Lung microvascular endothelial cell (primary cell): ENCODE measurements around the gene SPRR2E. TPM values are rescaled to one million over a fixed set of nuclear protein-coding genes. Genes with fewer than 3 reads are reported as not detected.
"Not testable (repeated sequence)": the region's sequence is repeated elsewhere in the genome, so short reads cannot be mapped to it uniquely, and the experiment has no call there.

Source experiments
- DNase-seq, 2 donors: peaks; one replicate each; pipeline versions ENCODE4 v3.0.0 to v3.0.0-alpha.2; 2010; ENCODE audit warnings: low read depth in 2 of 2
- total RNA-seq: library from RNA; depleted of rRNA; stranded (reverse); fragments of >200 nt; gene quantifications from 2 replicates; pipeline ENCODE4 v1.2.1, GENCODE V29; 2014

SPRR2E gene
- total RNA-seq = not detected in 2 replicates

GRCh38 chr1:153094426-153094825 is at the start of gene SPRR2E:
Gene SPRR2E (minus strand): TSS chr1:153094526. CDS start chr1:153093751, 775 bp downstream.
- DNase-seq = no peak

DNA sequence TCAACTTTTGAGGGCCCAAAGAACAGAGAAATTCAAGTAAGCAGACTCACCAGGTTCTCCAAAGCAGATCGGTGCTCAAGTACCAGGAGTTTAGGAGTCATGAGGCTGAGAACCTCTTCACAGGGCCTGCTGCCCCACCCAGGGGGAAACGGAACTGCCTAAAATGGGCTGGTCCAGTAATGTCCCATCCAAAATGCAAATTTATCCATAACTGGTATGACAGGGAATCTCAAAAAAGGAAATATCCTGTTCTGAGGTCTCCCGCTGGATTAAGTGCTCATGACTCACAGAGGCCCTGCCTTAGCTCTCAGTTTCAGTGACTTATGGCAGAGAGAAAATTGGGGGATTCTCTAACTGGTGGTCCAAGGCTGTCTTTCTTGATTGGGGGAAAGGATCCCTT is 47.1 kb upstream of the SPRR2E start:
- no peak for DNase-seq

DNA sequence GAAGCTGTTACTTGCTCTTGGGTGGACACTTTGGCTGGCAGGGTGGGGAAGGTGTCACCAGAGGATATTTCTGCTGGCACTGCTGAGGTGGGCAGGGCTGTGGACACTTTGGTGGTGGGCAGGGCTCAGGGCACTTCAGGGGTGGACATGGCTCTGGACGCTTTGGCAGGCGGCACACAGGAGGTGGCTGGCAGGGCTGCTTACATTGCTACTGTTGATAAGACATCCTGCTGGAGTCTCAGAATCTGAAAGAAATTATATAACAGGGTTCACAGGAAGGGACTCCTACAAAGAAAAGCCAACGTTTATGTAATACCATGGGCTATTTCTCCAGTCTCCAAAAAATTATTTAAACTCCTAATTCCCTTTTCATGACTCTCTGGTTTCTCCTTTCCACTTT is 46.2 kb upstream of the SPRR2E start:
- DNase-seq = no peak

- no peak for DNase-seq
Observed at GRCh38 chr1:153133743-153134142, 39.4 kb upstream of the SPRR2E start.

GRCh38 chr1:153133267-153133666 is 38.9 kb upstream of the SPRR2E start:
- no peak for DNase-seq

GRCh38 chr1:153128688-153129087 is 34.4 kb upstream of the SPRR2E start:
- not testable (repeated sequence) for DNase-seq

DNA sequence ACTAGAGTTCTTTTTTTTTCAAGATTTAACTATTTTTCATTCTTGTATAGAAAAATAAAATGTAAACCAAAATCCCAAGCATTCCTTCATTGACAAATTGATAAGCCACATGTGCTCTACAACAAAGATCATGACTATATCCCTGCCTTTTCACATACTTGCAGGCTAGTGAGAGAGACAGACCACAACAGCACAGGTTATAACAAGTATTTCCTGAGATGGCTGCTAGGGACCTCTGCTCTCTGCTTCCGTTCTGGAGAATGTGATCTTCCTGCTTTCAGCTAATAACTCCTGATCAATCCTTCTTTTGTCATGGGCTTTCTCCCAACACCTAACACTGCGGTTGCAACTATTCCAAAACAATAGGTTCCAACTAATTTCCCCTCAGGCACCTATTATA is 33.0 kb upstream of the SPRR2E start:
- DNase-seq = no peak

GRCh38 chr1:153125536-153125935 is 31.2 kb upstream of the SPRR2E start:
- DNase-seq = no peak

DNA sequence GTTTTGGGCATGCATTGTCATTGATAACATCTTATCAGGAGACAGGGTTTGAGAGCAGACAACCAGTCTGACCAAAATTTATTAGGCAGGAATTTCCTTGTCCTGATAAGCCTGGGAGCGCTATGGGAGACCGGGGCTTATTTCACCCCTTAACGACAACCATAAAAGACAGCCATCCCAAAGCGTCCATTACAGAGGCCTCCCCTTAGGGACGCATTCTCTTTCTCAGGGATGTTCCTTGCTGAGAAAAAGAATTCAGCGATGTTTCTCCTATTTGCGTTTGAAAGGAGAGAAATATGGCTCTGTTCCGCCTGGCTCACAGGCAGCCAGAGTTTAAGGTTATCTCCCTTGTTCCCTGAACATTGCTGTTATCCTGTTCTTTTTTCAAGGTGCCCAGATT is 29.5 kb upstream of the SPRR2E start:
- not testable (repeated sequence) for DNase-seq

DNA sequence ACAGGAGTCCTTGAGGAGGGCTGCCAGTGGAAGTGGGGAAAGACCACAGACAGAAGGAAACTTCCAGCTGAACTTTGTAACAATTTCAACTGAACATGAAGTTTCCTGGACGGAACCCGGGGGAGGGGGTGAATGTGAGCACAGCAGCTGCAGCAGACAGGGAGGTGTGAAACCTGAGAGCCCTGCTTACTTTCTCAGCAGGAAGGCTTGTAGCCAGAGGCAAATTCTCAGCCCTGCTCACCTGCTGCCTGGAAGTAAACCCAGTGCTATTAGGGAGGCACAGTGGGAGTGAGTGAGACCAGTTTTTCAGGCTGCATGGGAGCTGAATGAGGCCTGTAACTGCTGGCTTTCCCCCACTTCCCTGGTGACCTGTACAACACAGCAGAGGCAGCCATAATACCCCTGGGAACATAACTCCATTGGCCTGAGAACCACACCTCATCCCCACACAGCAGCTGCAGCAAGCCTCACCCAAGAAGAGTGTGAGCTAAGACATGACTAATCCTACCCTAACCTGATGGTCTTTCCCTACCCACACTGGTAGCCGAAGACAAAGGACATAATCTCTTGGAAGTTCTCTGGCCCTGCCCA is 28.6 kb upstream of the SPRR2E start:
- no peak for DNase-seq

GRCh38 chr1:153120945-153121344 is 26.6 kb upstream of the SPRR2E start:
- no peak for DNase-seq

DNA sequence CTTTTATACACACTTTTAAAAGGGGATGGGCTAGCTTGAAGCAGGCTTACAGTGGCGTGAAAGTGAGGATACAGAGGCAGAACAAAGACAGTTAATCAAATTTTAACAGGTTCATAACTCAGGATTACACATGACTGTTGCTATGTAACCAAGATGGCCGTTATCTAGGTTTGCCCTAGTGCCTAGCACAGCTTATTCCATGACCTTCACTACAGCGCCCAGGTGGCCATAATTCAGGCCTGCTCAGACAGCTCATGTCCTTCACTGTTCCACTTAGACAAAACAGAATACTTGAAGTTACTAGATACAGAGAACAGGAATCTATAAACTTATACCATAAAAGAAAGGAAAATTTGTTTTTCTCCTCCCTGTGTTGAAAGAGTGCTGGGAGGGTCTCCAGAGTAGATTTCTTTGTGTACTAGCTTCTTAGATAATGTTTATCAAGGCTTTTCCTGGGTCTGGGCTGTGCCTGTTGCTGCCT is 25.2 kb upstream of the SPRR2E start:
- no peak for DNase-seq

DNA sequence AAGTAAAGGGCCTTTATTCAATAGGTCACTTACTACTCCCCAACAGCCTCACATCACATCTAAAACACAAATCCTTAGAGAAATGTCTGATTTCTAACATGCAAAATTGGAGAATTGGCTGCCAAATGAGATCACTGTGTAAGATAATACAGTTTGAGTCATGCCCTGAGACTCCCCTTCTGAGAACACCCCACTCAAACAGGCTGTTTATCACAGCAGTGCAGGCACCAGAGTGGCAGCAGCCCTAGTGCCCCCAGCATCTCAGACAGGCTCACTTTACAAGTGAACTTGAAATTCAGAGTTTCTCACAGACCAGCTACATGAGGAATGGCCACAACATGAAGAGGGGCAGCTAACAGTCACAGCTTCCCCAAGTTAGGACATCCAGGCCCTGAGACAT is 20.9 kb upstream of the SPRR2E start:
- DNase-seq = not testable (repeated sequence)

- no peak for DNase-seq
Observed at GRCh38 chr1:153113416-153113815, 19.1 kb upstream of the SPRR2E start, which contains the start of gene SPRR2F. Gene SPRR2F (minus strand): TSS chr1:153113516. CDS start chr1:153112733, 783 bp downstream.

DNA sequence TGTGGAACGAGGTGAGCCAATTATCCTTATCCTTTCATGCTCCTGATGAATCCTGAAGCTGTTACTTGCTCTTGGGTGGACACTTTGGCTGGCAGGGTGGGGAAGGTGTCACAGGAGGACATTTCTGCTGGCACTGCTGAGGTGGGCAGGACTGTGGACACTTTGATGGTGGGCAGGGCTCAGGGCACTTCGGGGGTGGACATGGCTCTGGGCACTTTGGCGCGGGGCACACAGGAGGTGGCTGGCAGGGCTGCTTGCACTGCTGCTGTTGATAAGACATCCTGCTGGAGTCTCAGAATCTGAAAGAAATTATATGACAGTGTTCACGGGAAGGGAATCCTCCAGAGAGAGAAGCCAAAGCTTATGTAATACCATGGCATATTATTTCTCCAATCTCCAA is 18.1 kb upstream of the SPRR2E start:
- not testable (repeated sequence) for DNase-seq

DNA sequence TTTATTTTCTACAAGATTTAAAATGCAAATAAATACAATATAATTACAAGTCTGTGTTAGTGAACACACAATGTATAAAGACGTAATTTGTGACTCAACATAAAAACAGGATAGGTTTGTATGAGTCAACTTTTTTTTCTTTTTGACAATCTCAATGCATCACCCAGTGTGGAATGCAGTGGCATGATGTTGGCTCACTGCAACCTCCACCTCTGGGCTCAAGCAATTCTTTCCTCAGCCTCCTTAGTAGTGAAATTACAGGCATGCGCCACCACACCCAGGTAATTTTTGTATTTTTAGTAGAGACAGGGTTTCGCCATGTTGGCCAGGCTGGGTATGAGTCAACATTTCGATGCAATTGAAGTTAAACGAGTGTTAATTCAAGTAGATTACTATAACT is 5.9 kb upstream of the SPRR2E start:
- peak in 1 of 2 donors; percentile 51 for DNase-seq

DNA sequence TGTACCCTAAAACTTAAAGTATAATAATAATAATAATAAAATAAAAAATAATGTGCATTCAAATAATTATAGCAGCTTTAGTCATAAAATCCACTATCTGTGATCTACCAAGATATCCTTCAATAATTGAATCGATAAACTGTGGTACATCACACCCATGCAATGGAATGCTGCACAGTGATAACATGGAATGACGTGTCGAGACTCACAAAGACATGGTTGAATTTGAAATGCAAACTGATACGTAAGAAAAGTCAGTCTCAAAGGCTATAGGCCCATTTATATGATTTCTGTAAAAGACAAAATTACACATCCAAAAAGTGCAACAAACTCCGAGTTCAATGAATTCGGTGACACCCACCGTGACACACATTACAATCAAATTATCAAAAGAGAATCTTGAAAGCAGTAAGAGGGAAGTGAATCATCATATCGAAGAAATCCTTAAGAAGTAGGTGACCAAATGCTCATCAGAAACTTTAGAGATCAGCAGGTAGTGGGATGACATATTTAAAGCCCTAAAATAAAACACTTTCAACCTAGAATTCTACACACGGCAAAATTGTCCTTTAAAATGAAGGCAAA is 5.2 kb upstream of the SPRR2E start:
- no peak for DNase-seq

- DNase-seq = no peak
Observed at GRCh38 chr1:153095764-153096163, 1.4 kb upstream of the SPRR2E start.

GRCh38 chr1:153087652-153088051 is 6.7 kb downstream of the SPRR2E start:
- no peak for DNase-seq

- no peak for DNase-seq
Observed at GRCh38 chr1:153081736-153082135, 12.6 kb downstream of the SPRR2E start.

DNA sequence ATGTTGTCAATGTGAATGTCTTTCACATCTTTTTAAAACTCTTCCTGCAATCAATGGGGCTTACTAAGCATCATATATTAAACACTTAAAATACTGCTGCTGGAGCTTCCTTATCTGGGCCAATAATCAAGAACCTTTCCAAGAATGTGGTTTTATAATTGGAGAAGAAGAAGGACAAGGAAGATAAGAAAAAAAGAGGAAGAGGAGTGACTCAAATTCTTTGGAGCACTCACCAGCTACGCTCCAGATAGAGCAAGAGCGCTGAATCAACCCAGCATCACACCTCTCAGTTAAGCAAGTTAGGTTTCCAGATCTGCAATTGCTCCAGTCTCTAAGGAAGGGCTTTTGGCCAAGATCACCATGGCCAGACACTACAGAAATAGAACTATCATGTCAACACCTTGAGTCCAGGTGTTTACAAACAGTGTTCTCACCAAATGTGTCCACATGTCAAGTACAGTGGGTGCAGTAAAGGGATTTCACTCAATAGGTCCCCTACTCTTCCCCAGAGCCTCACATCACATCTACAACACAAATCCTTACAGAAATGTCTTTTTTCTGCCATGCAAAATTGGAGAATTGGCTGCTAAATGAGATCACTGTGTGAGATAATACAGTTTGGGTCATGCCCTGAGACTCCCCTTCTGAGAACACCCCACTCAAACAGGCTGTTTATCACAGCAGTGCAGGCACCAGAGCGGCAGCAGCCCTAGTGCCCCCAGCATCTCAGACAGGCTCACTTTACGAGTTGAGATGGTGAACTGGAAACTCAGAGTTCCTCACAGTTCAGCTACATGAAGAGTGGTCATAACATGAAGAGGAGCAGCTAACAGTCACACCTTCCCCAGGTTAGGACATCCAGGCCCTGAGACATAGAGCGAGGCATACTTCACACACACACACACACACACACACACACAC is 21.3 kb downstream of the SPRR2E start:
- DNase-seq = no peak

GRCh38 chr1:153071511-153071910 is 22.8 kb downstream of the SPRR2E start, which contains the start of gene SPRR2B:
Gene SPRR2B (minus strand): TSS chr1:153071611. CDS start chr1:153070839, 772 bp downstream.
- DNase-seq = no peak
